Effector CD4-positive, alpha-beta T cell (primary cell): ENCODE results near the gene CPM.

Source experiments
- DNase-seq: peaks from one replicate; pipeline ENCODE4 v3.0.0-alpha.2; 2020

CPM gene

GRCh38 chr12:68954811-68955210 lies 21.8 kb upstream of the CPM start:
- DNase-seq: no peak

GRCh38 chr12:68953536-68953935 lies 20.6 kb upstream of the CPM start:
- DNase-seq: no peak

DNA sequence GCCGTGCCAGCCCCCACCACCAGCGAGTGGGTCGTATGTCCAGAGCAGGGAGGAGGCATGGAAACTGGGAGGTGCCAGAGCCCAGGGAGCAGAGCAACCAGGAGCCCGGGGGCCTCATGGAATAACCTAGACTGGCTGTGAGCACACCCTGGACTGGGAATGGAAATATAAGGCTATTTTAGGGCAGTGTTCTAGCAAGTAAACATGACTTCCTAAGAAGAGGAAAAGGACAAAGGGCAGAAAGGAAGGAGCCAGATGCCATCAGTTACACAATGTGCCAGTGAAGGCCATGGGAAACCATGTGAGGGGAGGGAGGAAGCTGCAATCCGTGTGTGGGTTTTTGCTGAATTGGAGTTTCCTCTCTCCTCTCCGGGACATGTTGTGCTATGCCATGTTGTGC lies 18.7 kb upstream of the CPM start:
- DNase-seq: no peak

DNA sequence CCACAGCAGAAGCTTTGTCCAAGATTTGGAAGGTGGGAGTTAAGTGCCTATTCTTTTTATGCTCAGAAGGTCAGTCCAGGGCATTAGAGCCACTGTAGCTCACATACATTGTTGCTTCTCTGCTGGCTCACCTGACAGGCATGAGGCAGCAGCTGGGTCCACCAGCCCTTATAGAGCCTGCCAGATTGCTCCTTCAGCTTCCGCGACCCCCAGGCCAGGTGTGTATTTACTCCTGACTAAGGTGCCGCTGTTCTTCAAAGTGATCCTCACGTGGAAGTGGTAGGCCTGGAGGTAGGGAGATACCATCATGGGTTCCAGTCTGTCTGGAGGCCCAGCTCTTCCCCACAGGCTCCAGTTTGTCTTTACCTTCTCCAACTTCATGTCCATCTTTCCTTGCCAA lies 17.5 kb upstream of the CPM start:
- no peak for DNase-seq

GRCh38 chr12:68945255-68945654 lies 12.3 kb upstream of the CPM start:
- DNase-seq: no peak

- no peak for DNase-seq
Observed at GRCh38 chr12:68944296-68945076, 11.5 kb upstream of the CPM start.

GRCh38 chr12:68943848-68944247 lies 10.9 kb upstream of the CPM start:
- DNase-seq: no peak

GRCh38 chr12:68940731-68941130 lies 7.8 kb upstream of the CPM start:
- no peak for DNase-seq

- DNase-seq: no peak
Observed at GRCh38 chr12:68939505-68939904, 6.5 kb upstream of the CPM start.

DNA sequence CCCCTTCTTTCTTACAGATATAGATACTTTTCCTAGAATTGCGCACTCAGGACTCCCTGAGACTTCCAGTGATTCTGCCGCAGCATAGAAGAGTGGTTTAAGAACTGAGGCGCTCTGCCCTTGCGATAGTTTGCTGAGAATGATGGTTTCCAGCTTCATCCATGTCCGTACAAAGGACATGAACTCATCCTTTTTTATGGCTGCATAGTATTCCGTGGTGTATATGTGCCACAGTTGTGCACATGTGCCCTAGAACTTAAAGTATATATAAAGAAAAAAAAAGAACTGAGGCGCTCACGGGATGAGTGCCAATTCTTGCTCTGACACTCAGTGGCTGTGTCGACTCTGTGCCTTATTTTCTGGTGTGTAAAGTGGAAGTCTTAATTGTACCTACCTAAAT lies 1.4 kb upstream of the CPM start:
- DNase-seq: no peak

DNA sequence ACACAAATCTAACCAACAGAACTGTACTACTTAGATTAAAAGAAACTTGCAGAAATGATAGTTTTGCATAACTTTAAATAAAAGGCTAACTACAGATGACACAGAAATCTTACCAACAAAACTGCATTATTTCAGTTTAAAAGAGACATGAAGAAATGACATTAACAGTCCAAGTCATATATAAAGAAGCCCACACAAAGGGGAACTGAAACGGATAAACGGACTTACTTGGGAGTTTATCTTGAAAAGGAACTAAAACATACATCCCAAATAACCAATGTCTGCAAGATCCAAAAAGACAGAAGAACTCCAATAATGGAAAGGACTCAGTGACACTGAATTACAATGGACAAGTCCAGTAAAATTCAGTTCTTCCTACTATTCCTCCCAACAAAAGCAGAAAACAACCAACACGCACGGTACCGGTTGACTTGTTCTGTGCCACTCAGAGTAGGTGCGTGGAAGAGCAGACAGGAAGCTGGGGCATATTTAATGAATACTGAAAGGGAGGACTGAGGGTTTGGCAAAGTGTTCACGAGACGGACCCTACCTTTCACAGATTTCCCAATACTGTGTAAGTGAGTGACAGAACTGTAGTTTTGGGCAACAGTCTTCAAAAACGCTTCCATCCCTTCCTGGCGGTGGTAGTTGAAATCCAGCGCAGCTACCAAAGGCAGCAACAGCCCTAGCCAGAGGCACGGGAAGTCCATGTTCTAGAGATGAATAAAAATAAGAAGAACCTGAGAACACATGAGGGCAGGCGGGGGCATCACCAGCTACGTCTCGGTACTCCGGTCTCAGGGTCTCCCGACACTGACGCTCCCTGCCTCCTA lies 627 bp downstream of the CPM start:
- no peak for DNase-seq

- DNase-seq: no peak
Observed at GRCh38 chr12:68930178-68930577, 2.8 kb downstream of the CPM start.

GRCh38 chr12:68924546-68924945 lies 8.4 kb downstream of the CPM start:
- no peak for DNase-seq

DNA sequence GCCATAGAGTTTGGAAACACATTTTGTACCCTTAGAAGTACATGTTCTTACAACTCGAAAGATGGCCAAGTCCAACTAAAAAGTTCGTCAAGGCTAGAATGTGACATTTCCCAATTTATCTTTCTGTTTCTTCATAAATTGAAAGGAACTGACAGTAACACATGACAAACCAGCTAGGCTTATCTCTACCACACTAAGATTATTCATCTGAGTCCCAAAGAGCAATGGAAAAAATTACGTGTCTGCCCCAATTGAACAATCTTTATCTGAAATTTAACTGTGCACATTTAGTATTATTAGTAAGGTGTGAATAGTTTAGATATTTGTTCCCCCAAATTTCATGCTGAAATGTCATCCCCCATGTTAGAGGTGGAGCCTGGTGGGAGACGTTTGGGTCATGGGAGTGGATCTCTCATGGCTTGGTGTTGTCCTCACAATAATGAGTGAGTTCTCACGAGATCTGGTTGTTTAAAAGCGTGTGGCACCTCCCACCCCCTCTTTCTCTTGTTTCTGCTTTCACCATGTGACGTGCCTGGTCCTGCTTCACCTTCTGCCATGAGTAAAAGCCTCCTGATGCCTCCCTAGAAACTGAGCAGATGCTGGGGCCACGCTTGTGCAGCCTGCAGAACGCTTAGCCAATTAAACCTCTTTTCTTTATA lies 13.3 kb downstream of the CPM start:
- no peak for DNase-seq

GRCh38 chr12:68918960-68919359 lies 14.0 kb downstream of the CPM start:
- no peak for DNase-seq

DNA sequence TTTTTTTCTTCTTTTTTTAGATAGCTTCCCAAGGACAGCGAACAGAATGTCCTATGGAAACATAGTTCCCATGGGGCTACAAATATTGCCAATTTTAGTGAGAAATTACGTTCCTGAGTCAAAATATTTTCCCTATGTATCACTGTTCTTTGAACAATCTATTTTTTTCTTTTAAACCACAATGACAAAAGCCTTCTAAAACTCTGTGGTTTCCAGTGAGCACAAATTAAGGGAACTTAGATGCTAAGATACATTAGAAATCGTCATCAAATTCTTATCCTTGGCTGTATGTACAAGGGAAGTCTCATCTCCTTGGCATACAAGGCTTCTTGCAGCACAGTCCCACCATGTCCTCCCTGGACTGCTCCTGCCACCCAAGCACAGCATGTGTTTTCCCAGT lies 17.9 kb downstream of the CPM start:
- no peak for DNase-seq

DNA sequence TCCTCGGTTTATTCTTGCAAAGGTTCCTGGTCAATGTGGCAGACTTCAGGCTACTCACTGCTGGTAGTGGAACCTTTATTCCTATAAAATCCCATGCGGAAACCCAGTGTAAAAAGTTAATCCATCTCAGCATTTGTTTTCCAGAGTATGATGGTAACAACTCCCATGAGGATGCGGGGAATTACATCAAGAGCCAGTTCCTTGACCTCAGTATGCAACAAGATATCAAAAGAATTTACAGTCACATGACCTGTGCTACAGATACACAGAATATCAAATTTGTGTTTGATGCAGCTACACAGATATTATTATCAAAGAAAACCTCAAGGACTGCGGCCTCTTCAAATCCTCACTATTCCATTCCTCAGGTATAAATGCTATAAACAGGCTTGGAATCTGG lies 19.3 kb downstream of the CPM start:
- DNase-seq: no peak

DNA sequence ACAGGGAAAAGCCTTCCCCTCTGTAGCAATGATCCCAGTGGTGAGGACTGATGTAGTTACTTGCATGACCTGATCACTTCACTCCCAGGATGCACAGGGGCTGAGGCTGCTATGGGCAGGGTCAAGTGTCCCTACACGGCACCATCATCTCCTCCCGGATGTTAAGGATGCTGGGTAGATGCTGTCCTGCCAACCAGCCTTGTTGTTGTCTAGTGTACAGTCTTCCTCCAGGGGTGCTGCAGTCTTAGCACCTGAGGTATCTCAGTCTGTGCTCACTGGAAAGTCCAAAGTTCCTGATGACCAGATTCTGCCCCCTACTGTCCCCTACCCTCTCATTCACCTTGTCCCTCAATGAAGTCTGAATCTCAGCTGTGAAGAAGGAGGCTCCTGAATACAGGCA lies 20.1 kb downstream of the CPM start:
- DNase-seq: no peak

GRCh38 chr12:68911197-68911718 lies 21.7 kb downstream of the CPM start:
- no peak for DNase-seq

DNA sequence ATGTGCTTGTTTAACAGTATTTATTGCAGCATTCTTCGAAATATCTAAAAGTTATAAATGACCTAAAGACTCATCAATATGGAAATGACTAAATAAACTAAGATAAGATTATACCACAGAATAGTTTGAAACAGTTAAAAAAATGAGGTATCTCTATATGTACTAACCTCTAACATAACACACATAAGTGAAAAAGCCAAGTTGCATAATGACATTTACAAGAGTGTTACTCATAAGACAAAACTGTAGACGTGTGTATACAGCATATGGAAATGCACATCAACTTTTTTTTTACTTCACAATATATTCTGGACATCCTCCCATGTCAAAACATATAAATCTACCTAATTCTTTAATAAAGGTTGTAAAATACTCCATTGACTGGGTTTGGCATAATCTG lies 22.8 kb downstream of the CPM start:
- DNase-seq: no peak

- DNase-seq: no peak
Observed at GRCh38 chr12:68908076-68908475, 24.9 kb downstream of the CPM start.

GRCh38 chr12:68905733-68906132 lies 27.2 kb downstream of the CPM start:
- no peak for DNase-seq

DNA sequence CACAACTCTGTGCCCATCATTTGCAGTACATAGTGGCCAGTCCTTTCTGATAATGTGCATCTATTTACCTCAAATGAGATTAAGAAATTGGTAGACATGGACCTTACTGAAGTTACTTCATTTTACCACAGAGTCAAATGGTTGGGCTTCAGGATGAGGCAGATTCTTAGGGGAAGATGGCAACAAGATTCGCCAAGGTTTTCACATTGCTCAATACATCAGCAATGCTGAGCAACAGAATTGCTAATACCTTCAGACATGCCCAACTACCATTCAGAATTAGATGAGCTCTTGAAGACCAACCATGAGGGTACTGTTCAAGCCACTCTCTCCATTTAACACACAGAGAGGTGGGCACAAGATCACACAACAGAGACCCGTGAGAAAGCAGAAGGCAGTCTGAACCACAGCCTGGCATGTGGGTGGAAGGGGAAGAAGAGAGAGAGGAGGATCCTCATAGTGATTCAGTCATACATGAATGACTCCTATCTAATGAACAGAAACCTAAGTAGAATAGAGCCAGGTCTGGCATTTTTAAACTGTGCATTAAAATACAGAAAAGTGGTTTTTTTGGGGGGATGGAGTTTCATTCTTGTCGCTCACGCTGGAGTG lies 28.5 kb downstream of the CPM start:
- no peak for DNase-seq
